Mesodermal cell (in vitro differentiated cells): Measurements from ENCODE around the gene ZNF892.
"Not testable (repeated sequence)": the region's sequence is repeated elsewhere in the genome, so short reads cannot be mapped to it uniquely, and the experiment has no call there.

Source experiments
- H3K27ac ChIP-seq: 2 replicates; pipeline ENCODE4 v1.7.0; 2013; ENCODE audit warnings: mild to moderate bottlenecking, low read depth, low read length, moderate library complexity; ENCODE audit not compliant: severe bottlenecking
- H3K36me3 ChIP-seq: 2 replicates; pipeline ENCODE4 v1.7.1; 2013; ENCODE audit warnings: mild to moderate bottlenecking, low read length, moderate library complexity; ENCODE audit not compliant: control insufficient read depth, insufficient read depth
- H3K4me1 ChIP-seq: one replicate; pipeline ENCODE4 v1.7.1; 2013; ENCODE audit warnings: mild to moderate bottlenecking, low read length; ENCODE audit not compliant: insufficient read depth, control insufficient read depth, poor library complexity, severe bottlenecking
- H3K4me3 ChIP-seq: 2 replicates; pipeline ENCODE4 v1.7.0; 2013; ENCODE audit warnings: low read length, control low read depth, mild to moderate bottlenecking; ENCODE audit not compliant: insufficient read depth, poor library complexity, severe bottlenecking; ENCODE audit errors: extremely low read depth
- H3K9me3 ChIP-seq: 2 replicates; pipeline ENCODE4 v1.7.1; 2013; ENCODE audit warnings: mild to moderate bottlenecking, low read length, moderate library complexity; ENCODE audit not compliant: control insufficient read depth
- WGBS, 2 experiments: methylation state at CpG; one replicate each; pipeline ENCODE4 v1.1.5; 2013; ENCODE audit warnings: missing lambda C conversion rate in 2 of 2; ENCODE audit not compliant: insufficient coverage in 2 of 2; 5-methylcytosine and 5-hydroxymethylcytosine counted together

ZNF892 gene

GRCh38 chr2:95225658-95226057 lies 18.3 kb downstream of the ZNF892 start:
- no peaks in the 10 kb centered on the region for H3K4me1 ChIP-seq
- H3K36me3 ChIP-seq: peaks cover 7% of the 10 kb centered on the region
- H3K9me3 ChIP-seq: peaks cover 11% of the 10 kb centered on the region
- H3K4me3 ChIP-seq: no peak overlapping the region
- H3K27ac ChIP-seq: no peak overlapping the region

GRCh38 chr2:95231723-95232122 lies 24.4 kb downstream of the ZNF892 start:
- Histone ChIP-seq H3K4me1 (no peaks in the 10 kb centered on the region), H3K4me3 (no peak overlapping the region), H3K27ac (no peak overlapping the region), H3K36me3 (no peaks in the 10 kb centered on the region), H3K9me3 (no peaks in the 10 kb centered on the region)
- WGBS, 2 experiments: 80 to 90% methylated on average over 2 of the region's 3 CpGs

DNA sequence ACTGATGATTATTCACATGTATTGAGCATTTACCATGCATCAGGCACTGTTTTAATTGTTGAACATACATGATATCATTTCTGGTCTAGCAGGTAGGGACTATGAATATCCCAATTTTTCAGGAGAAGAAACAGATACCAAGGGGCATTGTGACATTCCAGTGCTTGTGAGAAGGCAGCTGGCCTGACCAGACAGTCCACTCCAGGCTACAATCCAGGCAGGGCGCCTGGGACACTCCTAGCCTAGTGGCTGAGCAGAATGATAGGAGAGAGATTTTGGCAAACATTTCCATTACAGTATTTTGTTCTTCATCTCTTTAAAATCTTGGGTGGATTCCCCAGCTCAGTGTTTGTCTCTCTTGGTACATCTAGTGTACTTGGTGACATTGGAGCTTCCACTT lies 24.9 kb downstream of the ZNF892 start:
- Histone ChIP-seq H3K27ac (no peak overlapping the region), H3K4me3 (no peak overlapping the region), H3K36me3 (no peaks in the 10 kb centered on the region), H3K4me1 (no peaks in the 10 kb centered on the region), H3K9me3 (no peaks in the 10 kb centered on the region)
- 100% methylated on average over 1 of the region's 1 CpG for WGBS, 2 experiments

GRCh38 chr2:95234286-95234785 lies 27.0 kb downstream of the ZNF892 start:
- WGBS, 2 experiments: 93 to 100% methylated on average over 2 to 4 of the region's 5 CpGs
- Histone ChIP-seq H3K36me3 (no peaks in the 10 kb centered on the region), H3K27ac (no peak overlapping the region)

GRCh38 chr2:95234816-95235215 lies 27.5 kb downstream of the ZNF892 start:
- Histone ChIP-seq H3K4me1 (no peaks in the 10 kb centered on the region), H3K9me3 (no peaks in the 10 kb centered on the region), H3K27ac (no peak overlapping the region), H3K36me3 (no peaks in the 10 kb centered on the region), H3K4me3 (no peak overlapping the region)
- WGBS, 2 experiments: 82 to 94% methylated on average over 3 of the region's 3 CpGs

More at GRCh38 chr2:95234286-95234785, 27.0 kb downstream of the ZNF892 start:
- Histone ChIP-seq H3K4me3 (no peak overlapping the region), H3K4me1 (no peaks in the 10 kb centered on the region), H3K9me3 (no peaks in the 10 kb centered on the region)

GRCh38 chr2:95238131-95238530 lies 30.8 kb downstream of the ZNF892 start:
- H3K4me3 ChIP-seq: no peak overlapping the region
- H3K27ac ChIP-seq: no peak overlapping the region
- H3K9me3 ChIP-seq: peaks cover 12% of the 10 kb centered on the region
- H3K36me3 ChIP-seq: no peaks in the 10 kb centered on the region
- no peaks in the 10 kb centered on the region for H3K4me1 ChIP-seq

- Histone ChIP-seq H3K36me3 (no peaks in the 10 kb centered on the region), H3K4me3 (no peak overlapping the region), H3K4me1 (no peaks in the 10 kb centered on the region), H3K27ac (no peak overlapping the region), H3K9me3 (peaks cover 12% of the 10 kb centered on the region)
- WGBS, 2 experiments: 88 to 94% methylated on average over 4 to 5 of the region's 5 CpGs
These were observed 32.8 kb downstream of the ZNF892 start for GRCh38 chr2:95240091-95240490.

- no peaks in the 10 kb centered on the region for H3K36me3 ChIP-seq
- H3K9me3 ChIP-seq: peaks cover 12% of the 10 kb centered on the region
- no peak overlapping the region for H3K27ac ChIP-seq
- 81 to 84% methylated on average over 5 of the region's 5 CpGs for whole genome bisulfite sequencing, 2 experiments
- no peaks in the 10 kb centered on the region for H3K4me1 ChIP-seq
- no peak overlapping the region for H3K4me3 ChIP-seq
These were observed 33.2 kb downstream of the ZNF892 start for GRCh38 chr2:95240556-95240955.

GRCh38 chr2:95242084-95242483 lies 34.8 kb downstream of the ZNF892 start:
- not testable (repeated sequence) for H3K4me1 ChIP-seq, H3K27ac ChIP-seq, H3K36me3 ChIP-seq, H3K4me3 ChIP-seq
- WGBS, 2 experiments: 86% methylated on average over 1 of the region's 1 CpG; no CpG with 5 or more reads in 1 of the 2 experiments
- H3K9me3 ChIP-seq: peaks cover 12% of the 10 kb centered on the region
